Uterus (tissue), 2 donors: ENCODE data around the gene ACP6.

ENCODE experiments used
- CTCF ChIP-seq, 4 experiments: fragments of 200-600 bp in 2 of 4; fragments of 450-650 bp in 2 of 4; sonication (generic) in 2 of 4; IDR thresholded peaks; one replicate each; pipeline ENCODE4 v1.5.1; 2016 to 2019; ENCODE audit warnings: antibody characterized with exemption in 4 of 4, mild to moderate bottlenecking in 2 of 4, moderate library complexity in 1 of 4
- POLR2A ChIP-seq, 2 donors: fragments of 450-650 bp; IDR thresholded peaks; one replicate each; pipeline ENCODE4 v1.6.1; 2016; ENCODE audit warnings: antibody characterized with exemption in 2 of 2, mild to moderate bottlenecking in 1 of 2, moderate library complexity in 1 of 2

DNA sequence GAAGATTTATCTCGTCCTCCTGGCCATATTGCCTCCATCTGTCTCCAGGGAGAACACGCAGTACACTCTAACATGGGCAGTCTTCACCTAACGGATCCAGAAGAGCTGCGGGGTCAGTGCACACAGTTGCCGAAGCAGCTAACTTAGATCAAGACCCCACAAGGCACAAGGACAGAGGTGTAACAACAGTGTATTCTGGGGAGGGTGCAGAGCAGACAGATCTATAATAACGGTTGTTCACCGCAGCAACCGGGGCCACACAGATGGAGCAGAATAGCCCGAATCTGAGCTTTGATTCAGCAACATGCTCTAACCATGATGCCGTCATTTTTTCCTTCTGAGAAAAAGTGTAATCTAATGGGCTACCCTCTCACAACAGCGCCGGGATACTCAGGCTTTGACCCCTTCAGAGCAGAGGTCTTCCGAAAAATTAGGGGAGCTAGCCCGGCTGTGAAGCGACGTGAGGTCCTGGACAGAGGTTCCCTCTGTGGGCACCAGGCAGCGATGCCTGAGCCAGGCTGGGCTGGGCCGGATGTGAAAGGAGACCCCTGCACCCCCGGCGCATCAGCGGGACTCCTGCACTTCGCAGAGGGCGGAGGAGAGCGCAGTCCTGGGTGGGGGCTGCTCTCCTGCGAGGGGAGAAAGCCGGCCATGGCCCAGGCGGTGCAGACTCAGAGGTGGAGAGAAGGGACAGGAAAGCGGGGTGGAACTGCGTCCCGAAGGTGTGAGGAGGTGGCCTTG, 71.5 kb downstream of the ACP6 start:
- TF ChIP-seq CTCF (IDR thresholded peaks at IDR 0.05) (no peak), POLR2A (IDR thresholded peaks at IDR 0.05) (no peak)
